Body of pancreas (tissue), 4 donors: ENCODE data around the gene FHOD3. TPM values are rescaled to one million over a fixed set of nuclear protein-coding genes. Genes with fewer than 3 reads are reported as not detected.
A peak's percentile ranks its signal among the peaks of the same experiment; 100 is the strongest.

Source experiments
- ATAC-seq: fragments of 150-250 bp; one replicate; pipeline ENCODE4 v1.9.1; 2016
- DNase-seq, 4 donors: peaks; one replicate each; pipeline ENCODE4 v3.0.0-alpha.2; 2019
- H3K27ac ChIP-seq, 4 donors: fragments of 200-600 bp; sonication (generic); 1 replicate in 3 of 4; 2 replicates in 1 of 4; pipeline versions ENCODE4 v1.5.1 to v1.6.1; 2016 to 2019; ENCODE audit warnings: mild to moderate bottlenecking in 1 of 4, mixed read lengths in 1 of 4, moderate library complexity in 1 of 4
- H3K27me3 ChIP-seq, 2 donors: fragments of 200-600 bp; sonication (generic); one replicate each; pipeline ENCODE4 v1.6.0; 2016; ENCODE audit warnings: mild to moderate bottlenecking in 1 of 2
- H3K36me3 ChIP-seq, 2 donors: fragments of 200-600 bp; sonication (generic); replicated peaks in 1 of 2; 2 replicates each; pipeline ENCODE4 v1.5.1; 2016; ENCODE audit warnings: low read depth in 2 of 2; ENCODE audit not compliant: insufficient read depth in 1 of 2
- H3K4me1 ChIP-seq: fragments of 200-600 bp; sonication (generic); one replicate; pipeline ENCODE4 v1.6.0; 2016
- H3K4me3 ChIP-seq, 2 donors: fragments of 200-600 bp; sonication (generic); 1 replicate in 1 of 2; 2 replicates in 1 of 2; pipeline ENCODE4 v1.5.1; 2016 to 2019
- H3K9me3 ChIP-seq, 3 donors: fragments of 200-600 bp; sonication (generic); 1 replicate in 2 of 3; 2 replicates in 1 of 3; pipeline ENCODE4 v1.5.1; 2016
- CTCF ChIP-seq, 7 experiments: fragments of 450-650 bp in 4 of 7; fragments of 200-600 bp in 3 of 7; sonication (generic) in 3 of 7; IDR thresholded peaks; one replicate each; pipeline ENCODE4 v1.5.1; 2016 to 2019; ENCODE audit warnings: antibody characterized with exemption in 7 of 7
- POLR2A ChIP-seq, 3 donors: fragments of 450-650 bp; IDR thresholded peaks; one replicate each; pipeline ENCODE4 v1.6.1; 2016; ENCODE audit warnings: antibody characterized with exemption in 3 of 3, mild to moderate bottlenecking in 2 of 3
- WGBS, 2 donors: methylation state at CpG; one replicate each; pipeline ENCODE4 v1.1.5; 2017; 5-methylcytosine and 5-hydroxymethylcytosine counted together
- intact Hi-C: fragments of 100-400 bp; cut with DNase I; formaldehyde crosslinking; loops from one replicate; pipeline ENCODE4 v1.15.1; 2023
- total RNA-seq, 2 donors: library from RNA; depleted of rRNA; stranded (reverse); fragments of >200 nt; gene quantifications; one replicate each; pipeline ENCODE4 v1.1.0, GENCODE V29; 2016

The FHOD3 gene
- total RNA-seq, 2 donors from 2014 or later, result 0.52 to 2.0 TPM

- no peaks in the 10 kb centered on the region for H3K9me3 ChIP-seq
- peak; percentile 45 to 72 (median 66) for TF ChIP-seq CTCF (IDR thresholded peaks at IDR 0.05)
- TF ChIP-seq POLR2A (IDR thresholded peaks at IDR 0.05), result no peak
- DNase-seq (peak in 1 of 4 donors; percentile 23), ATAC-seq (peak; percentile 78)
- WGBS, 2 donors, result 8 to 11% methylated on average over 1 of the region's 1 CpG
- peaks cover 15% of the 10 kb centered on the region for H3K4me1 ChIP-seq
- no peak overlapping the region for H3K4me3 ChIP-seq
- no peaks in the 10 kb centered on the region for H3K27me3 ChIP-seq
- no peak overlapping the region for H3K27ac ChIP-seq
- intact Hi-C loops, result no loop called here
- H3K36me3 ChIP-seq, result no peaks in the 10 kb centered on the region
These were observed 459.6 kb downstream of the FHOD3 start for GRCh38 chr18:36757081-36757480.

- H3K36me3 ChIP-seq, result no peaks in the 10 kb centered on the region
- intact Hi-C loops, result no loop called here
- H3K27me3 ChIP-seq, result no peaks in the 10 kb centered on the region
- H3K27ac ChIP-seq, result no peak overlapping the region
- ATAC-seq (no peak), DNase-seq (no peak)
- no peaks in the 10 kb centered on the region for H3K9me3 ChIP-seq
- WGBS, 2 donors, result 64 to 72% methylated on average over 3 of the region's 3 CpGs
- peaks cover 15% of the 10 kb centered on the region for H3K4me1 ChIP-seq
- TF ChIP-seq CTCF (IDR thresholded peaks at IDR 0.05), result no peak
- no peak for TF ChIP-seq POLR2A (IDR thresholded peaks at IDR 0.05)
- H3K4me3 ChIP-seq, result no peak overlapping the region
These were observed 460.5 kb downstream of the FHOD3 start for GRCh38 chr18:36757991-36758390.

- no peaks in the 10 kb centered on the region for H3K27me3 ChIP-seq
- WGBS, 2 donors, result 64 to 90% methylated on average over 7 to 10 of the region's 10 CpGs
- TF ChIP-seq POLR2A (IDR thresholded peaks at IDR 0.05), result no peak
- no peak for TF ChIP-seq CTCF (IDR thresholded peaks at IDR 0.05)
- intact Hi-C loops, result no loop called here
- H3K4me3 ChIP-seq, result no peak overlapping the region
- H3K9me3 ChIP-seq, result no peaks in the 10 kb centered on the region
- no peak for DNase-seq
- no peaks in the 10 kb centered on the region for H3K36me3 ChIP-seq
- no peak for ATAC-seq
- H3K4me1 ChIP-seq, result peaks cover 15% of the 10 kb centered on the region
- no peak overlapping the region for H3K27ac ChIP-seq
These were observed 461.1 kb downstream of the FHOD3 start for GRCh38 chr18:36758623-36759022.

GRCh38 chr18:36759167-36759776 lies 461.8 kb downstream of the FHOD3 start:
- no peaks in the 10 kb centered on the region for H3K36me3 ChIP-seq
- DNase-seq, result peak in 1 of 4 donors; percentile 25
- peak; percentile 28 for ATAC-seq
- no peak for TF ChIP-seq CTCF (IDR thresholded peaks at IDR 0.05)
- TF ChIP-seq POLR2A (IDR thresholded peaks at IDR 0.05), result no peak
- no peaks in the 10 kb centered on the region for H3K9me3 ChIP-seq
- peak overlapping the region in 2 of 4 donors; percentile 6 to 39 for H3K27ac ChIP-seq
- no peaks in the 10 kb centered on the region for H3K27me3 ChIP-seq
- intact Hi-C loops, result no loop called here
- H3K4me3 ChIP-seq, result no peak overlapping the region
- peaks cover 15% of the 10 kb centered on the region for H3K4me1 ChIP-seq
- 35 to 42% methylated on average over 6 of the region's 6 CpGs for whole genome bisulfite sequencing, 2 donors

GRCh38 chr18:36760598-36760997 lies 463.1 kb downstream of the FHOD3 start:
- no peak for DNase-seq
- TF ChIP-seq POLR2A (IDR thresholded peaks at IDR 0.05) (no peak), CTCF (IDR thresholded peaks at IDR 0.05) (no peak)
- 93 to 95% methylated on average over 26 to 29 of the region's 29 CpGs for WGBS, 2 donors
- Histone ChIP-seq H3K27ac (no peak overlapping the region), H3K9me3 (no peaks in the 10 kb centered on the region), H3K36me3 (no peaks in the 10 kb centered on the region), H3K4me3 (no peak overlapping the region), H3K27me3 (no peaks in the 10 kb centered on the region), H3K4me1 (peaks cover 15% of the 10 kb centered on the region)
- intact Hi-C loops, result no loop called here
- no peak for ATAC-seq
